Kidney tubule cell (primary cell): Measurements from ENCODE around the gene KRT82.
"Not testable (repeated sequence)": the region's sequence is repeated elsewhere in the genome, so short reads cannot be mapped to it uniquely, and the experiment has no call there.

Experiments used
- DNase-seq: peaks from one replicate; pipeline ENCODE4 v3.0.0-alpha.2; 2018; ENCODE audit warnings: low spot score

The KRT82 gene

DNA sequence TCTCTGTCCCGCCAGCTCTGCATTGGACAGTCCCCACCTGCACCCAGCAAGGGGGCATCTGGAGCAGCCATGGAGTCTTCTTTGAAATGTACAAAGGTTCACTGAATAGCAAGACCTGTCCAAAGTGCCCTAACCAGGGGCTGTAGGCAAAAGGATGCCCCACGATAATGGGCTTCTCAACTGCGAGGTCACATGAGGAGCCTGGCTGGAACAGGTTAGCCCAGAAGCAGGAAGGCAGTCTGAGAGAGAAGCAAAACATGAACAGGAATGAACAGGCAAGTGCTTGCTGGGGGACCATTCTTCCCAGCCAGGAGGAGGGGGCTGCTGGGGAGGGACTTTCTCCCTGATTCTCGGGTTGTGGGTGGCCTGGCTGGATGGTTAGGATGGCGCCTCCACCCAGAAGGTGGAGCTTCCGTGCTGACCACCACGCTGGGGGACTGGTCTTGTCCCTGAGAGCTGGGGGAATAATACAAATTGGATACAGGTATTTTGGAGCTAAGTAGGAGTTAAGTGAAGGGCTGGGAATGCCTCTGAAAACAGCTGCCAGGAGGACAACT, 46.0 kb downstream of the KRT82 start:
- no peak for DNase-seq

DNA sequence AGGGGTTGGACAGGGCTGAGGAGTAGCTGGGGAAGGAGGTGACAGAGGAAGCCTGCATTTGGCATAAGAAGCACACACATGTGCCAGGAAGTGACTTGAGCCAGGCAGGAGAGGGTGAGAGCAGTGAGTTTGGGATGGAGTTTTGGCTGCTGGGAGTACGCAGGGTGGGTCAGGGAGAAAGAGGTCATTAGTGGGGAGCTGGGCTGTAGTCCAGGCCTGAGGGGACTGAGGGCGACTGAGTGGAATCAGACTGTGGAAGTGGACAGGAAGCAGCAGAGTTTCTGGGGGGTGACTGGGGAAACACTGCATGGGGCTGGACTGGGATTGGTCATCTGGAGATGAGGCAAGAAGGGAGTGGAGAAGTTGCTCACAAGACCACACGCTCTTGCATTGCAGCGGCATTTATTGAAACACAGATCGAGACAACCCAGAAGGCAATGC, 46.5 kb downstream of the KRT82 start:
- DNase-seq = no peak

DNA sequence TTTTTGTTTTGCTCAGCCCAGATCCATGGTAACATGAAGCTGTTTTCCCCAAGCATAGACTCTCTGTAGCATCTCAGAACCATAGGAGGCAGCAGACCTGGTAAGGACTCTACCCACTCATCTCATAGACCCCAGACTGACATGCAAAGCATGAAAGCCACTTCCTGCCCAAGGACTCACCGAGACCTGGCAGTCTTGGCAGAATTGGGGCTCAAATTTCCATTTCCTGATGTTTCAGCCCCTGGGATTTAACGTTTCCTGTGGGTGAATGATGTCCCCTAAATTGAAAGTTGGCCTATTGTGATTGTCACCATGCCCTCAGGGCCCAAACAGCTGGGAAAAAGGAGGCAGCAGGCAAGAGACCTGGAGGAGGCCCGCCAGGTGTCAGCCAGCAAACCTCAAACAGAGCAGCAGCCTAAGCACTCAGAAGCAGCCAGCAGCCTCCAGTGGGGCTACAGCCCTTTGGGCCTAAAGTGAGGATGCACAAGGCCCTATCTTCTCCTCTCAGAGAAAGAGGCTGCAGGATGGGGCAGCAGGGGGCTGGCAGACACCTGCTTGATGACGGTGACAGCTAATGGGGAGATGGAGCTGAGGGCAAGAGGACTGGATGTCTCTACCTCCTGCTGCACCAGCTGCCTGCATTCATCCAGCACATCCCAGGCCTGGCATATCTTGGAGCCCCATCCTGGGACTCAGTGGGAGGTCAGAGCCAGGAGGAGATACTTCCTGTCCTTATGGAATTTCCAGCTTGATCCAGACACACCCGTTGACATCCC, 47.4 kb downstream of the KRT82 start:
- no peak for DNase-seq

DNA sequence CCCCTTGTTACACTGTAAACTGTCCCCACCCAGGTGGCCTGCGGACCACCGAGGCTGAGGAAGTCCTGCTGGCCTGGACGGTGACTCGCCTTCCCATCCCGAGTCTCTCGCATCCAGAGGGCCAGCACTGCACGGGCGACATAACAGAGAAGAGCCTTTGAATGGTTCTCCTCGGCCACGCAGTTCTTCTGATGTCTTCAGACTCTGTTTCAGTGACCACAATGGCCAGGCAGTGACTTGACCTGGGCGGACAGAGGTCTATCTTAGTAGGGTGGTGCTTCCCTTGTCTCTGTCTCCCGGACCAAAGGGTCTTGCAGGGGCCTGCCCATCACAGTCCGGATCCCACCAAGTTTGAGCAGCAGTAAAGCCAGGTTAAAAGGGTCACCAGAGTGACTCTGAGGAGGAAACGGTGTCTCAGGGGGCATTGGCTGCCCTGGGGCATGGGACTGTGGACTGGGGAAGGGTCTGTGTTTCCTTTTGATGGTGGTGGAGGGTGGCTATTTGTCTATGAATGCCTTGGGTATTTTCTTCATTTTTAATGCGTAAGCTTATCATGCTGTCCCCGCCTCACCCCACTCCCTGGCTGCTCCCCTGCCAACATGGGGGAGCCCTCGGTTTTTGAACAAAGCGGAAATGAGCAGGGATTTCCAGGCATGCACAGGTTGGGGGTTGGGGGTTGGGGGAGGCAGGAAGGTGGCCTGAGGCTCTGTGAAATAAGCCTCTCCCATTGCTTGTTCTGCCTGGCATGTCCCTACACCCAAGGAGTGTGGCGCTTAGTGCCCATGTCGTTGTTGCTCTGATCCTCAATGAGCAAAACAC, 49.2 kb downstream of the KRT82 start:
- DNase-seq = no peak

DNA sequence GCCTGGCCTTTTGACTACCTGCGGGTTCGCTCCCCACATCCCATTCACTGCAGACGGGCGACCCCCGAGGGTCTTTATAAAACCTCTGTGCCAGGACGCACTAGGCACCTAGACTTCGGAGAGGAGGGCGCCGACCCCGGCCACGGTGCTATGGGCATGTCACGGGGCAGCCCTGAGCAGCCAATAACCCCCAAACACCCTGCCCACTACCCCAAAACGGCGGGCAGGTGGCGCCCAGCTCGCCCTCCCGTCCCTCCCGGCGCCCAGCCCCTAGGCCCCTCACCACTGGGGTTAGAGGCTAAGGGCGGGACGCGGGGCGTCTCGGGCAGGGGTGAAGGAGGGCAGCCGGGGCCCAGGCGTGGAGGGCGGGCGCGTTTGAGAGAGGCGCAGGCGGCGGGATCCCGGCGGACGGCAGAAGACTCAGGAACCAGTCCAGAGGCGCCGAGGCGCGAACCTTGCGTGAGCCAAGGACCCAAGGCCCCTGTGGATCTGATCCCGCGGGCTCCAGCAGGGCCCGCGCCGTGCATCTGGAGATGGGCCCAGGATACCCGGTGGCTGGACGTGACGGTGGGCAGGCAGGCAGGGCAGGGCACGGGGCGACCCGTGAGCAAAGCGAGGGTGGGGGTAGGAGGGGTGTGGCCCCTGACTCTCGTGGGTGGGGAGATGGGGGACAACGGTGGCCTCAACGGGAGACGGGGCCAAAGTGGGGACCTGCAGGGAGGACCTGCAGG, 49.9 kb downstream of the KRT82 start:
- DNase-seq = no peak

DNA sequence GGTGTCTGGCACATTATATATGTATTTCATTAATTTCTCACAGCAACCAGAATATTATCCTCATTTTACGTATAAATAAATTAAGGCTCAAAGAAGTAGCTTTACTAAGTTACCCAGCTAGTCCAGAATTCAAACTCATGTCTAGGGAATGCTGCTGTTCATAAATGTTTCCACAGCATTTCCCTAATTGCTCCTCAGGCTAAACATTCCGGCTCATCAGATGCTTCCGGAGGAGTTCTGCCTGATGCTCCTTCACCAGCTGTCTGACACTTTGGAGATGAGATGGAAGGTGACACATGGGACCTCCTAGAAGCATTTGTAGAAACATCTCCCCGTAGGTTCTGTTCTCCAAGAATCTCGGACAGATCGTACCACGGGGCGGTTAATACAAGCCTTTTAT, 51.0 kb downstream of the KRT82 start:
- DNase-seq = no peak

DNA sequence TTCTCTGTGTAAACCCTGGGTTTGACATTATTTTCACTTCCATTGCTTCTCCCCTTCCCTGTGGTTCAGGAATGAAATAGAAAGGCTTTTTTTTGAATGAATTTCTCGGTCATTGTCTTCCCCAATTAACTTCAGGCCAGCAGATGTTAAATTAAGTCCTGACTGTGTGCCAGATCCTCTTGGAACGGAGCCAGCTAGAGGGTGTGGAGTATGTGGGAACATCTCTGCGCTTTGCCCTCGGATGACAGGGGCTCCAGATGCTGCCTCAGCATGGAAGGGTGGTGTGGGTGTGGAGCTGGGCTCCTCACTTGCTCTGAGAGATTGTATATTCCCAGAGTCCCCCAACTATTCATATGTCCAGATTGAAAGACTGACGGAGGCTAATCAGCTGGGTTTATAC, 51.9 kb downstream of the KRT82 start:
- no peak for DNase-seq

DNA sequence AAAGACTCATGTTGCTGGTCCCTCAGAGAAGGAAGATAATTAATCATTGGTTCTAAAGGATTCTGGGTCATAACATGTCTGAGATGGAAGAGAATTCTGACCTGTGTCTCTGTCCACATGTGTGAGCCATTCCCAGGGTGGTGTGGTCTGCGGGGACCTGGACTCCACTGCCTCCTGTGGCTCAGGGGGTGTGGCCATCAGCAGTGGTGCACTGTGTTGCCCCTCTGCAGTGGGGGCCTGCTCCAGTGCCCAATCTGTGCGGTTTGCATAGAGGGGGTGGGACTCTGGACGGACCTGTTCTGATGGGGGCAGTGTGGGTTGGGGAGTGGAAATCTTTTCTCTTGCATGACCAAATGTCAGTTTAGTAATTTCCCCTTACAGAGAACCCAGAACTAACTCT, 52.4 kb downstream of the KRT82 start:
- DNase-seq = no peak

DNA sequence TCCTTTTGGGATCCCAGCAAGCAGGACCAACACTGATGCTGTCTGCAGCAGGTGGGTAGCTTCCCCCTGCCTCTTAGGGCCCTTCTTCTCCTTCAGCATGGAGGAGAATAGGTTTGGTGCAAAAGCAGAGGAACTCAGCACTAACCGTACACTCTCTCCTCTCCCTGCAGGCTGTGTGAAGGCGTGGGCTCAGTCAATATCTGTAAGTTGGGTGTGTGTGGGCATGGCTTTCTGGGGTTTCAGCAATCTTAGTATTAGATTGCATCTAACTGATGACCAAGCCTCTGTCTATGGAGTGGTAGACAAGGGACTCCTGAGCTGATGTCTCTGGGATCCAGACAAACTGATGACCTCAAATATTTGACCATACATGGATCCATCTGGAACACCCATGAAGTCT, 53.2 kb downstream of the KRT82 start:
- DNase-seq = no peak

DNA sequence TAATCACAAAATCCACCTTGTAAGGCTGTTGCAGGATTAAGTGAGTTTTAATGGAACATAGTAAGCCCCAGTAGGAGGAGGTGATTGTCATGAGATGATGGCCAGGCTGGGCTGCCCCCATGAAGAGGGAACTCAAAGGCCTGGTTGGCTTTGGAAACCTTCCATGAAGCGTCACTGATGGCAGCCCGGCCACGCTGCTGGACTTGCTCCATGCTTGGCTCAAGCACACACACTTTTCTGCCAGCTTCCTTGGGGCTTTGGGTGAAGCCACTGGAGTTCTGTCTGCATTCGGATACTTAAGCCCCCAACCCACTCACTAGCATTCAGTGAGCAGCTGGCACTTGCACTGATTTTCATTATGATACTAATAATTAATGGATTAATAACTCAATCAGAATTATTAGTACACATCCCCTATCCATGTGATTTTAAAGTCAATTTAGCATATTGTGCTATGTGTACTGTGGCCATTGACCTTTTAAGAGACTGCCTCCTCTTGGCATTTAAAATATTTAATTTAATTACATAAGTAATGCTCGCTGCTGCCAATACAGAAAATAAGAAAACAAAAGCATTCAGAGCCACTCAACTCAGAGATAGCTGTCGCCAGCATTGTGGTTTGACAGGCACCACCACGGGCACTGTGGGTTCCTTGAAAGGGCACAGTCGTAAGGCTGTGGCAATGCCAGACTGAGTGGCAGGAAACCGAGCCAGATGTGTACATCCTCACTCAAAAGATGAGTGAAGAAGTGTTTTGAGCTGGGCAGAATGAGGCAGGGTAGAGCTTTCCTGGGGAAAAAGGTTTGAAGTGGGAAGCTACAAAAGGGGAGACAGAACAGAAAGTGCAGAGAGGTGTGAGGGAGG, 54.7 kb downstream of the KRT82 start:
- no peak for DNase-seq

DNA sequence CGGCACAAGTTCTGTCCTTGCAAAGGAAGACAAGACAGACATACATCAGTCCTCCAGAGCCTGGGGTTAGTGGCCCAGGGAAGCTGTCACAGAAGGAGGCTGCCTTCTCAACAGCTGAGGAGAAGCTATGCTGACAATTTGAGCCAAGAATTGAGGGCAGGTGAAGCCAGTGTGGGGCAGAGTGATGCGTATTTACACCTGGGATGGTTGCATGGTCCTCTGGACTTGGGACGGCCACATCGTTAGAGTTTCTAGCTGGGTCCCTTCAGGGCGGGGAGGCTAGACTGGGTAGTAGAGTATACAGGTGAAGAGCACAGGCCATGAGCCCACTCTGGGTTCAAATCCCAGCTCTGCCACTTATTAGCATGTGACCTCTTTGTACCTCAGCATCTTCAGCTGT, 55.3 kb downstream of the KRT82 start:
- no peak for DNase-seq

DNA sequence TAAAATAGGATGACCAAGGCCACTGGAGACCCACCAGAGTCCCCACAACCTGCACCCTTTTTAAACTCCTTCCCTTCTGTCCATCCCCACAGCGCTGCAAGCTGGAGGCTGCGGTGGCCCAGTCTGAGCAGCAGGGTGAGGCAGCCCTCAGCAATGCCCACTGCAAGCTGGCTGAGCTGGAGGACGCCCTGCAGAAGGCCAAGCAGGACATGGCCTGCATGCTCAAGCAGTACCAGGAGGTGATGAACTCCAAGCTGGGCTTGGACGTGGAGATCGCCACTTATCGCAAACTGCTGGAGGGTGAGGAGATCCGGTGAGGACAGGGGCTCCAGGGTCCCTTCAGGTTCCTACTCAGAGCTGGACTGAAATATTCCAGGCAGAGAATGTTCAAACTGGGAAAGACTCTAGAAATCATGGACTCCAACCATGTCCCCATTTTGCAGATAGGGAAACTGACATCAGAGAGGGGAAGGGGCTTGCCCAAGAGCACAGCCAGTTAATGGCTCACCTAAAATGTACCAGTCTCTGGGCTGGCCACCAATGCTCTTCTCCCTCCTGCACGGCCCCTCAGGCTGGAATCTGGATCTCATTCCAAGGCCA, 56.0 kb downstream of the KRT82 start:
- no peak for DNase-seq

DNA sequence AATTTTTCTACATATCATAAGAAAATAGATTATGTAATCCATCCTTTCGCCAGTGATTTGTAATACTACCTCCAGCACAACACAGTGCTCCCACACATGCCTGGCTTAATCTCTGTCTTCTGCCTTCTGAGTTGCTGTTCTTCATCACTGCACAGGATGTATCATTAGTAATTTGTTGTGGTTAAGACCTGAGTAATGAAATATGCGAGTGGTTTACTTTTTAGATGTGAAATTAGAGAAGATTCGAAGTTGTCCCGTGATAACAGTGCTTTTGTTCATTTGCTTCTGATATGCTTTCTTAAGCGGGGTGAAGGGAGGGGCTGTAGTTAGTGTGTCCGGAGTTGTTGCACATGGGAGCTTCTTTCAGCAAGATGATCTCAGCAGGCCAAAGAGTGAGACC, 56.9 kb downstream of the KRT82 start:
- peak; percentile 76 for DNase-seq

DNA sequence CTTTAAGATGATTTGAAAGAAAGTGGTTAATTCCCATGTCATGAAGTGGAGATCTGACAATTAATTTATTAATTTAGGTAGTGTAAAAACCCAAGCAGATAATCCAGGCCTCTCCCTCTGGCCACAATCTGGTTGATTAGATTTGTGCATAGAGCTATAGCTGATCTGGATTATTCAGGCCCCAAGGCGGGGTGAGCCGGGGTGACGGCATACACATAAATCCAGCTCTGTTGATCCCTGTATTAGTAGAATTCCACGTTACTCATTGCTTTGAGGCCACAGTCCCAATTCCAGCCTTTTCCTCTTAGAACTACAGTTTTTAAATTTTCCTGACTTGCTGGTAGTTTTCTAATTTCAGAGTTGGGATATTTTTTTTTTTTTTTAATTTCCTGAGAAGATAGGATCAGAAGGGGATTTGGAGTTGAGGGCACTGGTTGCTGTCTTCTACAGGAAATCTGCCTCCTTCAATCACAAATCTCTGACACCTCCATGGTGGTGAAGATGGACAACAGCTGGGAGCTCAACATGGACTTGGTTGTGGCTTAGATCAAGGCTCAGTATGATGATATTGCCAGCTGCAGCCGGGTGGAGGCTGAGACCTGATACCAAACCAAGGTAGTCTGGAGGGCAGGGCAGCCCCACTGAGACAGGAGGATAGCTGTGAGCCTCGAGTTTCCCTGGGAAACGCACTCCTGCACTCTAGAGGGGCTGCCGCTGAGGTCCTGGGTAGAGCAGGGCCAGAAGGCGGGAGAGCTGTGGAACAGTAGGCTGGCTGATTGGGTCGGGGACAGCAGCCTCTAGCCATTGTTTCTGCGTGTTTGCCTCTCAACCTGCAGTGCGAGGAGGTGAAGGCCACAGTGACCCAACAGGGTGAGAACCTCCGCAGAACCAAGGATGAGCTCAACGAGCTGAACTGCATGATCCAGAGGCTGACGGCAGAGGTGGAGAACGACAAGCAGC, 58.3 kb downstream of the KRT82 start:
- DNase-seq = no peak

DNA sequence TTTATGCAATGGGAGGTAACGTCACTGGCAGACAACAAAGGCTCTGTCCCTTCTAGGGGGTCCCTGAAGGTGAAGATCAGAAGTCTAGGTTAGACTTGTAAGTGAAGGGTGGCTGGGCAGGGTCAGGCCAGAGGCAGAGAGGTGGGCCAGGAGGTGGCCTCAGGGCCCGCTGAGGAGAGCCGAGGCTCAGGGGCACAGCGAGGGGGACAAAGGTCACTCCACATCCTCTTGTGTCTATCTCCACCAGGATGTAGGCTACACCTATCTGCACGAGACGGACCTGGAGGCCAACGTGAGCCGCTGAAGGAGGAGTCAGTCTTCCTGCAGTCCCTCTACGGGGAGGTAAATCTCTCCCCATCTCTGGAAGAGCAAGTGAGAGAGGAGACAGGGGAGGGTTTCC, 59.1 kb downstream of the KRT82 start:
- DNase-seq = no peak

DNA sequence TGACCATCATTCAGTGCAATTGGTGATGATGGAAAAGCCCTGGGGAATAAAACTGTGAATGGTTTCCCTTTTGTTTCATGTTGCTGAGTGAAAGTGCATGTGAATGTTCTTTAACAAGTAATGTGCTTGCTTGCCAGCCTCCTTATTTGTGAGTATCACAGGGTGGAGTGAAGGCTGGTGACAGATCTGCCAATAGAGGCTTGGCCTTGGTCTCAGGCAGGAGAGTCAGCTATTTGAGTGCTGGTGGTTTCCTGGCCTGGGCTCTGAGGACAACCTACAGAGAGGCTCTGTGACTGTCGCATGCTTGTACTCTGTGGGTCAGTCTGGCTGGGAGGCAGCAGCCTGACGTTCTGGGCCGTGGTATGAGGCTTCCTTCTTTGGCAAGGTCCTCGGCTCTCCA, 59.5 kb downstream of the KRT82 start:
- peak; percentile 13 for DNase-seq

DNA sequence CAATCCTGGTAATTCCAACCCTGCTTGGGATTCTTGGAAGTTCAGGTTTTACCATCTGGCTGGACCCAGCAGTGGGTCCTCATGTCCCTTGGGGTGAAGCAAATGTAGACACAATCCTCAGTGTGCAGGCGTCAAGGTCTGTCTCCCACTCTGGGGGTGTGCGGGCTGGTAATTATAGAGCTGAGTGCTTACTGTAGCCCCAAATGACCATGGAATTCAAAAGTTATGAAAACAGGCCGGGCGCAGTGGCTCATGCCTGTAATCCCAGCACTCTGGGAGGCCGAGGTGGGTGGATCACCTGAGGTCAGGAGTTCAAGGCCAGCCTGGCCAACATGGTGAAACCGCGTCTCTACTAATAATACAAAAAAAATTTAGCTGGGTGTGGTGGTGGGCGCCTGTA, 61.1 kb downstream of the KRT82 start:
- DNase-seq = not testable (repeated sequence)

DNA sequence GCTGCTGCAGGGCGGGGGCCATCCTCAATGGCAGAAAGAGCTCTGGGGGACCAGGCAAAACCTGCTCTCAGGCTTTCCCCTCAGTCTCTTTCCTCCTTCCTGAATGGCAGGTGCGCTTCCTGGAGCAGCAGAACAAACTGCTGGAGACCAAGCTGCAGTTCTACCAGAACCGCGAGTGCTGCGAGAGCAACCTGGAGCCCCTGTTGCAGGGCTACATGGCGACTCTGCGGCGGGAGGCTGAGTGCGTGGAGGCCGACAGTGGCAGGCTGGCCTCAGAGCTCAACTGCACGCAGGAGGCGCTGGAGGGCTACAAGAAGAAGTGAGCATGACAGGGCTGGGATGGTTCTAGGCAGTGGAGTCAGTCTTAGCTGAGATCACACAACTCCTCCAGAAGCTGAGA, 62.0 kb downstream of the KRT82 start:
- no peak for DNase-seq
